Thoracic aorta (tissue), 2 donors: ENCODE results near the gene WNK1. TPM values are rescaled to one million over a fixed set of nuclear protein-coding genes. Genes with fewer than 3 reads are reported as not detected.

Experiments used
- ATAC-seq: fragments of 150-250 bp; one replicate; pipeline ENCODE4 v1.8.0; 2017; ENCODE audit warnings: low read depth; ENCODE audit not compliant: insufficient number of reproducible peaks, low FRiP score
- DNase-seq: peaks from one replicate; pipeline ENCODE4 v3.0.0-alpha.2; 2020; ENCODE audit warnings: low spot score
- H3K27ac ChIP-seq, 2 donors: fragments of 200-600 bp; sonication (generic); 1 replicate in 1 of 2; 2 replicates in 1 of 2; pipeline ENCODE4 v1.5.1; 2016; ENCODE audit warnings: mild to moderate bottlenecking in 2 of 2, moderate library complexity in 2 of 2
- H3K27me3 ChIP-seq: fragments of 200-600 bp; sonication (generic); replicated peaks from 2 replicates; pipeline ENCODE4 v1.6.0; 2016; ENCODE audit warnings: mild to moderate bottlenecking; ENCODE audit not compliant: insufficient read depth
- H3K36me3 ChIP-seq: fragments of 200-600 bp; sonication (generic); one replicate; pipeline ENCODE4 v1.5.1; 2016
- H3K4me1 ChIP-seq, 2 donors: fragments of 200-600 bp; sonication (generic); 1 replicate in 1 of 2; 2 replicates in 1 of 2; pipeline versions ENCODE4 v1.5.1 to v1.6.0; 2016; ENCODE audit warnings: low read depth in 2 of 2, mild to moderate bottlenecking in 1 of 2; ENCODE audit not compliant: control insufficient read depth in 1 of 2
- H3K4me3 ChIP-seq: fragments of 200-600 bp; sonication (generic); 2 replicates; pipeline ENCODE4 v1.5.1; 2016; ENCODE audit warnings: mild to moderate bottlenecking
- H3K9me3 ChIP-seq: fragments of 200-600 bp; sonication (generic); 2 replicates; pipeline ENCODE4 v1.5.1; 2016
- CTCF ChIP-seq: fragments of 200-600 bp; sonication (generic); IDR thresholded peaks from one replicate; pipeline ENCODE4 v1.5.1; 2019; ENCODE audit warnings: antibody characterized with exemption
- total RNA-seq, 2 donors: library from RNA; depleted of rRNA; stranded (reverse); fragments of >200 nt; gene quantifications; one replicate each; pipeline versions ENCODE4 v1.1.0 to v1.2.3, GENCODE V29; 2016

The WNK1 gene
- total RNA-seq, 2 donors from 2014 or later, result 191 to 197 TPM

- peak; percentile 34 for TF ChIP-seq CTCF
- peak overlapping the region; percentile 96 to 97 for H3K27ac ChIP-seq
- ATAC-seq (no peak), DNase-seq (no peak)
- peaks cover 24 to 26% of the 10 kb centered on the region in 2 donors for H3K4me1 ChIP-seq
- H3K9me3 ChIP-seq, result no peaks in the 10 kb centered on the region
- no peaks in the 10 kb centered on the region for H3K36me3 ChIP-seq
- H3K4me3 ChIP-seq, result peak overlapping the region; percentile 89
- H3K27me3 ChIP-seq, result no peaks in the 10 kb centered on the region
Observed at GRCh38 chr12:753611-754472, 1.5 kb downstream of the WNK1 start.

- H3K27me3 ChIP-seq, result no peaks in the 10 kb centered on the region
- no peak for DNase-seq
- H3K27ac ChIP-seq, result peak overlapping the region; percentile 96 to 97
- no peak for ATAC-seq
- no peaks in the 10 kb centered on the region for H3K36me3 ChIP-seq
- H3K9me3 ChIP-seq, result no peaks in the 10 kb centered on the region
- peak overlapping the region; percentile 89 for H3K4me3 ChIP-seq
- no peak for TF ChIP-seq CTCF
- H3K4me1 ChIP-seq, result peaks cover 24 to 26% of the 10 kb centered on the region in 2 donors
Observed at GRCh38 chr12:754473-754820, 2.1 kb downstream of the WNK1 start.

- peak; percentile 70 for TF ChIP-seq CTCF
- H3K36me3 ChIP-seq, result no peaks in the 10 kb centered on the region
- peak overlapping the region in 1 of 2 donors; percentile 97 for H3K27ac ChIP-seq
- no peaks in the 10 kb centered on the region for H3K27me3 ChIP-seq
- ATAC-seq (no peak), DNase-seq (no peak)
- peak overlapping the region; percentile 89 for H3K4me3 ChIP-seq
- H3K4me1 ChIP-seq, result peaks cover 24 to 26% of the 10 kb centered on the region in 2 donors
- no peaks in the 10 kb centered on the region for H3K9me3 ChIP-seq
Observed at GRCh38 chr12:754851-755562, 2.6 kb downstream of the WNK1 start.

- ATAC-seq (no peak), DNase-seq (no peak)
- Histone ChIP-seq H3K9me3 (no peaks in the 10 kb centered on the region), H3K27ac (no peak overlapping the region), H3K27me3 (no peaks in the 10 kb centered on the region), H3K4me3 (no peak overlapping the region), H3K4me1 (peaks cover 20 to 29% of the 10 kb centered on the region in 2 donors), H3K36me3 (peaks cover 7% of the 10 kb centered on the region)
- no peak for TF ChIP-seq CTCF
Observed at GRCh38 chr12:759628-760027, 7.2 kb downstream of the WNK1 start.

GRCh38 chr12:761256-761655 is 8.9 kb downstream of the WNK1 start:
- H3K4me1 ChIP-seq, result peaks cover 15 to 27% of the 10 kb centered on the region in 2 donors
- H3K27me3 ChIP-seq, result no peaks in the 10 kb centered on the region
- ATAC-seq, result no peak
- no peak overlapping the region for H3K4me3 ChIP-seq
- H3K9me3 ChIP-seq, result no peaks in the 10 kb centered on the region
- TF ChIP-seq CTCF, result no peak
- peaks cover 7% of the 10 kb centered on the region for H3K36me3 ChIP-seq
- DNase-seq, result no peak
- no peak overlapping the region for H3K27ac ChIP-seq
